ENCODE data around the gene HDAC4. TPM values are rescaled to one million over a fixed set of nuclear protein-coding genes. Genes with fewer than 3 reads are reported as not detected.

The HDAC4 gene
- total RNA-seq, 1 experiment from 2014 or later, result 44.4 TPM

- no peak for TF ChIP-seq AR (CRISPR knock-in tag; IDR thresholded peaks at IDR 0.05)
Measured at GRCh38 chr2:239186516-239187357, 214.1 kb downstream of the HDAC4 start (continued).

GRCh38 chr2:239184968-239185903 is 215.6 kb downstream of the HDAC4 start:
- Mint-ChIP-seq H3K27me3 (ENCODE audit: low read depth) (no peaks in the 10 kb centered on the region), H3K9me3 (0 out of 2 replicates have a peak, but pooled peaks cover 3% of the 10 kb centered on the region), H3K4me1 (peaks cover 10% of the 10 kb centered on the region; the same call in 1 of the 2 replicates), H3K4me3 (no peak overlapping the region), H3K27ac (no peak overlapping the region), H3K36me3 (peaks cover 21% of the 10 kb centered on the region)
- ATAC-seq, result no peak
- ChIA-PET POLR2A (no interaction called here), CTCF (no interaction called here)
- DNase-seq (ENCODE audit: low spot score), result no peak
- TF ChIP-seq, protein P1, sequence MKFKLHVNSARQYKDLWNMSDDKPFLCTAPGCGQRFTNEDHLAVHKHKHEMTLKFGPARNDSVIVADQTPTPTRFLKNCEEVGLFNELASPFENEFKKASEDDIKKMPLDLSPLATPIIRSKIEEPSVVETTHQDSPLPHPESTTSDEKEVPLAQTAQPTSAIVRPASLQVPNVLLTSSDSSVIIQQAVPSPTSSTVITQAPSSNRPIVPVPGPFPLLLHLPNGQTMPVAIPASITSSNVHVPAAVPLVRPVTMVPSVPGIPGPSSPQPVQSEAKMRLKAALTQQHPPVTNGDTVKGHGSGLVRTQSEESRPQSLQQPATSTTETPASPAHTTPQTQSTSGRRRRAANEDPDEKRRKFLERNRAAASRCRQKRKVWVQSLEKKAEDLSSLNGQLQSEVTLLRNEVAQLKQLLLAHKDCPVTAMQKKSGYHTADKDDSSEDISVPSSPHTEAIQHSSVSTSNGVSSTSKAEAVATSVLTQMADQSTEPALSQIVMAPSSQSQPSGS (CRISPR knock-in tag; IDR thresholded peaks at IDR 0.05; ENCODE audit: borderline replicate concordance, low read depth), result no peak
- TF ChIP-seq EMX1 (CRISPR knock-in tag; IDR thresholded peaks at IDR 0.05) (no peak), GRHL2 (CRISPR knock-in tag; IDR thresholded peaks at IDR 0.05; ENCODE audit: insufficient replicate concordance, severe bottlenecking) (no peak), MYBL2 (CRISPR knock-in tag; IDR thresholded peaks at IDR 0.05) (no peak), KAT7 (CRISPR knock-in tag; IDR thresholded peaks at IDR 0.05; ENCODE audit: borderline replicate concordance) (no peak), RORB (CRISPR knock-in tag; IDR thresholded peaks at IDR 0.05) (no peak)
- TF ChIP-seq, protein P2, sequence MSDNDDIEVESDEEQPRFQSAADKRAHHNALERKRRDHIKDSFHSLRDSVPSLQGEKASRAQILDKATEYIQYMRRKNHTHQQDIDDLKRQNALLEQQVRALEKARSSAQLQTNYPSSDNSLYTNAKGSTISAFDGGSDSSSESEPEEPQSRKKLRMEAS (CRISPR knock-in tag; IDR thresholded peaks at IDR 0.05), result no peak

GRCh38 chr2:239184179-239184578 is 216.6 kb downstream of the HDAC4 start:
- Mint-ChIP-seq H3K36me3 (peaks cover 18% of the 10 kb centered on the region), H3K9me3 (no peaks in the 10 kb centered on the region), H3K4me1 (peaks cover 10% of the 10 kb centered on the region; the same call in 1 of the 2 replicates), H3K4me3 (no peak overlapping the region), H3K27ac (no peak overlapping the region), H3K27me3 (ENCODE audit: low read depth) (no peaks in the 10 kb centered on the region)
- ATAC-seq (no peak), DNase-seq (ENCODE audit: low spot score) (no peak)
- ChIA-PET CTCF (interaction anchor here (3.3 kb wide), 1 partner anchor 10 kb away, joined by 14 read pairs; no protein-coding TSS in a partner anchor), POLR2A (no interaction called here)
- TF ChIP-seq MLX (CRISPR knock-in tag; IDR thresholded peaks at IDR 0.05), result no peak
- TF ChIP-seq, protein P2 (CRISPR knock-in tag; IDR thresholded peaks at IDR 0.05), result no peak
- TF ChIP-seq EMX1 (CRISPR knock-in tag; IDR thresholded peaks at IDR 0.05), result no peak
- TF ChIP-seq ZNF232 (CRISPR knock-in tag; IDR thresholded peaks at IDR 0.05), result no peak
- TF ChIP-seq TCF7 (CRISPR knock-in tag; IDR thresholded peaks at IDR 0.05; ENCODE audit: low read depth), result no peak
- TF ChIP-seq ZNF121 (CRISPR knock-in tag; IDR thresholded peaks at IDR 0.05), result no peak
- no peak for TF ChIP-seq GRHL2 (CRISPR knock-in tag; IDR thresholded peaks at IDR 0.05; ENCODE audit: insufficient replicate concordance, severe bottlenecking)
- no peak for TF ChIP-seq ZMAT4 (CRISPR knock-in tag; IDR thresholded peaks at IDR 0.05)
- TF ChIP-seq CBFB (CRISPR knock-in tag; IDR thresholded peaks at IDR 0.05; ENCODE audit: low read depth), result no peak
- TF ChIP-seq, protein P3, sequence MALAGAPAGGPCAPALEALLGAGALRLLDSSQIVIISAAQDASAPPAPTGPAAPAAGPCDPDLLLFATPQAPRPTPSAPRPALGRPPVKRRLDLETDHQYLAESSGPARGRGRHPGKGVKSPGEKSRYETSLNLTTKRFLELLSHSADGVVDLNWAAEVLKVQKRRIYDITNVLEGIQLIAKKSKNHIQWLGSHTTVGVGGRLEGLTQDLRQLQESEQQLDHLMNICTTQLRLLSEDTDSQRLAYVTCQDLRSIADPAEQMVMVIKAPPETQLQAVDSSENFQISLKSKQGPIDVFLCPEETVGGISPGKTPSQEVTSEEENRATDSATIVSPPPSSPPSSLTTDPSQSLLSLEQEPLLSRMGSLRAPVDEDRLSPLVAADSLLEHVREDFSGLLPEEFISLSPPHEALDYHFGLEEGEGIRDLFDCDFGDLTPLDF (CRISPR knock-in tag; IDR thresholded peaks at IDR 0.05), result no peak
- TF ChIP-seq JUN (CRISPR knock-in tag; IDR thresholded peaks at IDR 0.05), result no peak
- TF ChIP-seq ZBTB21 (CRISPR knock-in tag; IDR thresholded peaks at IDR 0.05; ENCODE audit: borderline replicate concordance), result no peak
- no peak for TF ChIP-seq ZNF671 (CRISPR knock-in tag; IDR thresholded peaks at IDR 0.05)
- TF ChIP-seq ZNF219 (CRISPR knock-in tag; IDR thresholded peaks at IDR 0.05; ENCODE audit: borderline replicate concordance), result no peak
- TF ChIP-seq, protein P4, sequence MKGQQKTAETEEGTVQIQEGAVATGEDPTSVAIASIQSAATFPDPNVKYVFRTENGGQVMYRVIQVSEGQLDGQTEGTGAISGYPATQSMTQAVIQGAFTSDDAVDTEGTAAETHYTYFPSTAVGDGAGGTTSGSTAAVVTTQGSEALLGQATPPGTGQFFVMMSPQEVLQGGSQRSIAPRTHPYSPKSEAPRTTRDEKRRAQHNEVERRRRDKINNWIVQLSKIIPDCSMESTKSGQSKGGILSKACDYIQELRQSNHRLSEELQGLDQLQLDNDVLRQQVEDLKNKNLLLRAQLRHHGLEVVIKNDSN (CRISPR knock-in tag; IDR thresholded peaks at IDR 0.05), result no peak
- no peak for TF ChIP-seq ELF4 (CRISPR knock-in tag; IDR thresholded peaks at IDR 0.05; ENCODE audit: low read depth)
- TF ChIP-seq NR3C1 (CRISPR knock-in tag; conservative IDR thresholded peaks at IDR 0.05; ENCODE audit: low read depth), result no peak

All from WTC11 (cell line).